ENCODE measurements around the gene DDO.

DDO gene

GRCh38 chr6:110359556-110359955 is 55.8 kb downstream of the DDO start:
- H3K27ac ChIP-seq (ENCODE audit: low read depth, low read length), result no peak overlapping the region
- no peaks in the 10 kb centered on the region for H3K9me2 ChIP-seq (replicated peaks; ENCODE audit: insufficient read depth, low read length)
- no peaks in the 10 kb centered on the region for H4K20me1 ChIP-seq (ENCODE audit: low read depth, low read length)
- H3F3A ChIP-seq (ENCODE audit: insufficient read depth), result no peaks in the 10 kb centered on the region
- H2AFZ ChIP-seq (ENCODE audit: low read depth, low read length, severe bottlenecking), result no peak overlapping the region
- H3K9ac ChIP-seq (ENCODE audit: low read length), result no peak overlapping the region
- no peaks in the 10 kb centered on the region for H3K27me3 ChIP-seq (ENCODE audit: low read length)
- H3K4me2 ChIP-seq (ENCODE audit: low read depth, low read length, poor library complexity, severe bottlenecking), result no peak overlapping the region
- H3K9me3 ChIP-seq (ENCODE audit: insufficient read depth, low read length), result no peaks in the 10 kb centered on the region
- H3K79me2 ChIP-seq (ENCODE audit: insufficient read depth, low read length), result no peaks in the 10 kb centered on the region
- H3K36me3 ChIP-seq (ENCODE audit: low read length), result no peaks in the 10 kb centered on the region
- H3K4me3 ChIP-seq (ENCODE audit: insufficient read depth, low read length, poor library complexity, severe bottlenecking), result no peak overlapping the region
- TF ChIP-seq, protein P1, sequence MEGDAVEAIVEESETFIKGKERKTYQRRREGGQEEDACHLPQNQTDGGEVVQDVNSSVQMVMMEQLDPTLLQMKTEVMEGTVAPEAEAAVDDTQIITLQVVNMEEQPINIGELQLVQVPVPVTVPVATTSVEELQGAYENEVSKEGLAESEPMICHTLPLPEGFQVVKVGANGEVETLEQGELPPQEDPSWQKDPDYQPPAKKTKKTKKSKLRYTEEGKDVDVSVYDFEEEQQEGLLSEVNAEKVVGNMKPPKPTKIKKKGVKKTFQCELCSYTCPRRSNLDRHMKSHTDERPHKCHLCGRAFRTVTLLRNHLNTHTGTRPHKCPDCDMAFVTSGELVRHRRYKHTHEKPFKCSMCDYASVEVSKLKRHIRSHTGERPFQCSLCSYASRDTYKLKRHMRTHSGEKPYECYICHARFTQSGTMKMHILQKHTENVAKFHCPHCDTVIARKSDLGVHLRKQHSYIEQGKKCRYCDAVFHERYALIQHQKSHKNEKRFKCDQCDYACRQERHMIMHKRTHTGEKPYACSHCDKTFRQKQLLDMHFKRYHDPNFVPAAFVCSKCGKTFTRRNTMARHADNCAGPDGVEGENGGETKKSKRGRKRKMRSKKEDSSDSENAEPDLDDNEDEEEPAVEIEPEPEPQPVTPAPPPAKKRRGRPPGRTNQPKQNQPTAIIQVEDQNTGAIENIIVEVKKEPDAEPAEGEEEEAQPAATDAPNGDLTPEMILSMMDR (IDR thresholded peaks at IDR 0.05; ENCODE audit: insufficient read depth, low read length, poor library complexity, severe bottlenecking), result no peak
- TF ChIP-seq EZH2phosphoT487 (conservative IDR thresholded peaks at IDR 0.05; ENCODE audit: low read length), result no peak

DNA sequence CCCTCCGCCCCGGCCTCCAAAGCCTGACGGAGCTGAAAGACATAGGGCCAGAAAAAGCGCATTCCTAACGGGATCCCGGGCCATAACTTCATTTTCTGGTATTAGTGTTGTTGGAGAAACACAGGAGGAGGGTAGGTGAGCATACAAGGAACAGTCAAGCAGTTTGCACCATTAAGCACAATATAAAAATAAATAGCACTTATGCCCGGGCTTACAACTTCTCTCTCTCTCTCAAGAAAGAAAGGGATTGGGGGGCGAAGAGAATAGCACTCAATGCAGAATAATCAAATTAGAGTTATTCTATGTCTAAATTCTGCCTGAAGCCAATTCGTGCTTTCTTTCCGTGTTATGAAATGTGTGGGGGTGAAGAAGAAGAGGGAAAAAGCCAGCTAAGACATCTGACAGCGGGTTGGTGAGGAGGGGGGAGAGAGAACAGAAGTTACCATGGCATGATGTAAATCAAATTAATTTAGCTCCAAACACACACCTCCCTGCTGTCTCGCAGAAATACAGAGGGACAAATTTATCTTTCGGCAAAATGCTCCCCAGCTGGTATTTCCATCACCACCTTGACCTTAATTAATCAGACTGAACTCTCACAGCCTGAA is 56.7 kb downstream of the DDO start:
- H2AFZ ChIP-seq (ENCODE audit: low read depth, low read length, severe bottlenecking), result no peak overlapping the region
- H3K79me2 ChIP-seq (ENCODE audit: insufficient read depth, low read length), result no peaks in the 10 kb centered on the region
- H3K4me2 ChIP-seq (ENCODE audit: low read depth, low read length, poor library complexity, severe bottlenecking), result no peak overlapping the region
- no peak overlapping the region for H3K9ac ChIP-seq (ENCODE audit: low read length)
- TF ChIP-seq EZH2phosphoT487 (conservative IDR thresholded peaks at IDR 0.05; ENCODE audit: low read length), result no peak
- TF ChIP-seq, protein P1 (IDR thresholded peaks at IDR 0.05; ENCODE audit: insufficient read depth, low read length, poor library complexity, severe bottlenecking), result no peak
- no peaks in the 10 kb centered on the region for H3K27me3 ChIP-seq (ENCODE audit: low read length)
- no peaks in the 10 kb centered on the region for H3K9me2 ChIP-seq (replicated peaks; ENCODE audit: insufficient read depth, low read length)
- H3K4me3 ChIP-seq (ENCODE audit: insufficient read depth, low read length, poor library complexity, severe bottlenecking), result no peak overlapping the region
- no peak overlapping the region for H3K27ac ChIP-seq (ENCODE audit: low read depth, low read length)
- H3F3A ChIP-seq (ENCODE audit: insufficient read depth), result no peaks in the 10 kb centered on the region
- H3K9me3 ChIP-seq (ENCODE audit: insufficient read depth, low read length), result no peaks in the 10 kb centered on the region
- H4K20me1 ChIP-seq (ENCODE audit: low read depth, low read length), result no peaks in the 10 kb centered on the region
- H3K36me3 ChIP-seq (ENCODE audit: low read length), result no peaks in the 10 kb centered on the region

GRCh38 chr6:110357664-110358552 is 57.5 kb downstream of the DDO start, which contains the start of gene METTL24:
Gene METTL24 (minus strand): TSS chr6:110358349. CDS start chr6:110358272, 77 bp downstream.
- Histone ChIP-seq H3F3A (ENCODE audit: insufficient read depth) (no peaks in the 10 kb centered on the region), H3K27ac (ENCODE audit: low read depth, low read length) (no peak within 1 kb of the TSS), H3K9ac (ENCODE audit: low read length) (no peak within 1 kb of the TSS), H3K27me3 (ENCODE audit: low read length) (no peaks in the 10 kb centered on the region), H4K20me1 (ENCODE audit: low read depth, low read length) (no peaks in the 10 kb centered on the region), H2AFZ (ENCODE audit: low read depth, low read length, severe bottlenecking) (no peak within 1 kb of the TSS), H3K9me3 (ENCODE audit: insufficient read depth, low read length) (no peaks in the 10 kb centered on the region), H3K4me2 (ENCODE audit: low read depth, low read length, poor library complexity, severe bottlenecking) (no peak within 1 kb of the TSS), H3K79me2 (ENCODE audit: insufficient read depth, low read length) (no peaks in the 10 kb centered on the region), H3K4me3 (ENCODE audit: insufficient read depth, low read length, poor library complexity, severe bottlenecking) (no peak within 1 kb of the TSS), H3K9me2 (replicated peaks; ENCODE audit: insufficient read depth, low read length) (no peaks in the 10 kb centered on the region), H3K36me3 (ENCODE audit: low read length) (no peaks in the 10 kb centered on the region)
- TF ChIP-seq, protein P1 (IDR thresholded peaks at IDR 0.05; ENCODE audit: insufficient read depth, low read length, poor library complexity, severe bottlenecking), result no peak
- TF ChIP-seq EZH2phosphoT487 (conservative IDR thresholded peaks at IDR 0.05; ENCODE audit: low read length), result no peak
